ENCODE results near the gene BHLHE40.
A peak's percentile ranks its signal among the peaks of the same experiment; 100 is the strongest.
"Not testable (repeated sequence)": the region's sequence is repeated elsewhere in the genome, so short reads cannot be mapped to it uniquely, and the experiment has no call there.

Gene BHLHE40

DNA sequence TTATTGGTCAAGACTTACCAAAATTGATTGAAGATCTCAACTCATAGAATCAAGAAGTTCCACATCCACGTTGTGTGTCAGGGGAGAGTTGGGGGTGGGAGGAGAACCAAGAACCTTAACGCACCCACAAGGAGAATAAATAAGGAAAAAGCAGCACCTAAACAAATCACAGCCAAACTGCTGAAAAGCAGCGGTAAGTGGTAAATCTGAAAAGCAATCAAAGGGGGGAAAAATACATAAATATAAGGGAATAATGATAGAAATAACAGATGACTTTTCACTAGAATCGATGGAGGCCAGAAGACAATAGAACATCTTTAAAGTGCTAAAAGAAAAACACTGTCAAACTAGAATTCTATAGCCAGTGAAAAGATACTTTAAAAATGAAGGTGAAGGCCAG, 20.1 kb upstream of the BHLHE40 start:
- H3K4me1 ChIP-seq (ENCODE audit: control insufficient read depth, insufficient read depth, low read length) = no peaks in the 10 kb centered on the region
- no peak overlapping the region for H3K27ac ChIP-seq (ENCODE audit: low read length)
- no peaks in the 10 kb centered on the region for H3K36me3 ChIP-seq (ENCODE audit: control insufficient read depth in 2 of 2, insufficient read depth in 2 of 2, low read length in 2 of 2)
- H3K9me3 ChIP-seq (ENCODE audit: control insufficient read depth in 2 of 2, low read length in 2 of 2) = peaks cover 0 to 5% of the 10 kb centered on the region in 2 donors
- no peaks in the 10 kb centered on the region for H3K27me3 ChIP-seq (ENCODE audit: control insufficient read depth in 1 of 2, insufficient read depth in 2 of 2, low read length in 2 of 2)
- no peak overlapping the region for H3K9ac ChIP-seq (ENCODE audit: low read length in 2 of 2)
- H3K4me3 ChIP-seq (ENCODE audit: low read length in 2 of 2) = no peak overlapping the region

DNA sequence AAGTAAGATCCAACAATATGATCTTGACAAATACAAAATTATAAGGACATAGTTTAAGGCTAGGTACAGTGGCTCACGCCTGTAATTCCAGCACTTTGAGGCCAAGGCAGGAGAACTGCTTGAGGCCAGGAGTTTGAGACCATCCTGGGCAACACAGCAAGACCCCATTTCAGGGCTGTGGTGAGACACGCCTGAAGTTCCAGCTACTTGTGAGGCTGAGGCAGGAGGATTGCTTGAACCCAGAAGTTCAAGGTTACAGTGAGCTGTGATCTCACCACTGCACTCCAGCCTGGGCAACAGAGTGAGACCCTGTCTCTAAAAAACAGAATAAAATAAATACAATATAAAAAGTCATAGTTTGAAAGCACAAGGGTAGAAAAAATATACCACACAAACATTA, 17.4 kb upstream of the BHLHE40 start:
- H3K4me1 ChIP-seq (ENCODE audit: control insufficient read depth, insufficient read depth, low read length); H3K36me3 ChIP-seq (ENCODE audit: control insufficient read depth in 2 of 2, insufficient read depth in 2 of 2, low read length in 2 of 2); H3K9me3 ChIP-seq (ENCODE audit: control insufficient read depth in 2 of 2, low read length in 2 of 2); H3K4me3 ChIP-seq (ENCODE audit: low read length in 2 of 2); H3K27me3 ChIP-seq (ENCODE audit: control insufficient read depth in 1 of 2, insufficient read depth in 2 of 2, low read length in 2 of 2); H3K9ac ChIP-seq (ENCODE audit: low read length in 2 of 2); H3K27ac ChIP-seq (ENCODE audit: low read length): not testable (repeated sequence)

DNA sequence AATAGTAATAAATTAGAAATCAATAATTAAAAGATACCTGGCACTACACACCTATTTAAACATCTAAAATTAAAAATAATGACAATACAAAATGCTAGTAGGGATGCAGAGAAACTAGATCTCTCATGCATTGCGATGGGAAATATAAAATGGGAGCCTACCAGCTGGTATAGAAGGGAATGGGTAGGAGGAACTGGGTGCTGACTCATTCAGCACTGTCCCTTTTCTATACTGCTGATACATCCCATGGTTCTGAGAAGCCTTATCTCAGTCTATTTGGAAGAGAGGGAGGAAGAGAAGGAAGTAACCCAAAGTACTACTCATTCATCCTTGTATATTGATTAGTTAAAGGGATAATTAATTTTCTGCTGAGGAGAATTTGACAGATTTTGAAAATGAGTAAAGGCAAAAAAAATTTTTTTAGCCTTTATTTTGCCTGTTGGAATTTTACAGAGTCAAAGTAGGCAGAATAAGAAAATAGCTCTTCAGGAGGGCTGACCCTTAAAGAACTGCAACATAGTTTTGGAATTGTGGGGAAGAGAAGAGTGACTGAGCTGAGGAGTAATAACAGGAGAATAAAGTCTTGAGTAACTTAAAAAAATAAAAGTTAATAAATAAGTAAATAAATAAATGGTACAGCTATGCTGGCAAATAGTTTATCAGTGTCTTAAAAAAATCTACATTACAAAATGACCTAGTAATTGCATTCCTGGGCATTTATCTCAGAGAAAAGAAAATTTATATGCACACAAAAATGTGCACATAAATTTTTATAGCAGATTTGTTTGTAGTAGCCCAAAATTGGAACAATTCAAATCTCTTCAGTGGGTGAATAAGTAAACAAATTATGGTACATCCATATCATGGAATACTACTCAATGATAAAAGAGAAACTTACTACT, 15.3 kb upstream of the BHLHE40 start:
- H3K4me3 ChIP-seq (ENCODE audit: low read length in 2 of 2) = no peak overlapping the region
- peaks cover 0 to 4% of the 10 kb centered on the region in 2 donors for H3K9me3 ChIP-seq (ENCODE audit: control insufficient read depth in 2 of 2, low read length in 2 of 2)
- H3K4me1 ChIP-seq (ENCODE audit: control insufficient read depth, insufficient read depth, low read length) = no peaks in the 10 kb centered on the region
- H3K9ac ChIP-seq (ENCODE audit: low read length in 2 of 2) = no peak overlapping the region
- H3K27me3 ChIP-seq (ENCODE audit: control insufficient read depth in 1 of 2, insufficient read depth in 2 of 2, low read length in 2 of 2) = no peaks in the 10 kb centered on the region
- no peaks in the 10 kb centered on the region for H3K36me3 ChIP-seq (ENCODE audit: control insufficient read depth in 2 of 2, insufficient read depth in 2 of 2, low read length in 2 of 2)
- no peak overlapping the region for H3K27ac ChIP-seq (ENCODE audit: low read length)

DNA sequence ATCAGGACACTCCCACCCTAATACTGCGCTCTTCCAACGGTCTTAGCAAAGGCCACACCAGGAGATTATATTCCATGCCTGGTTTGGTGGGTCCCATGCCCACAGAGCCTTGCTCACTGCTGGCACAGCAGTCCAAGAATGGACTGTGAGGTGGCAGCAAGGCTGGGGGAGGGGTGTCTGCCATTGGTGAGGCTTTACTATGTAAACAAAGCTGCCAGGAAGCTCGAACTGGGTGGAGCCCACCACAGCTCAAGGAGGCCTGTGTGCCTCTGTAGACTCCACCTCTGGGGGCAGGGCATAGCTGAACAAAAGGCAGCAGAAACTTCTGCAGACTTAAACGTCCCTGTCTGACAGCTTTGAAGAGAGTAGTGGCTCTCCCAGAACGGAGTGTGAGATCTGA, 13.2 kb upstream of the BHLHE40 start:
- H3K27ac ChIP-seq (ENCODE audit: low read length); H3K36me3 ChIP-seq (ENCODE audit: control insufficient read depth in 2 of 2, insufficient read depth in 2 of 2, low read length in 2 of 2); H3K4me3 ChIP-seq (ENCODE audit: low read length in 2 of 2); H3K9me3 ChIP-seq (ENCODE audit: control insufficient read depth in 2 of 2, low read length in 2 of 2); H3K9ac ChIP-seq (ENCODE audit: low read length in 2 of 2); H3K4me1 ChIP-seq (ENCODE audit: control insufficient read depth, insufficient read depth, low read length); H3K27me3 ChIP-seq (ENCODE audit: control insufficient read depth in 1 of 2, insufficient read depth in 2 of 2, low read length in 2 of 2): not testable (repeated sequence)

DNA sequence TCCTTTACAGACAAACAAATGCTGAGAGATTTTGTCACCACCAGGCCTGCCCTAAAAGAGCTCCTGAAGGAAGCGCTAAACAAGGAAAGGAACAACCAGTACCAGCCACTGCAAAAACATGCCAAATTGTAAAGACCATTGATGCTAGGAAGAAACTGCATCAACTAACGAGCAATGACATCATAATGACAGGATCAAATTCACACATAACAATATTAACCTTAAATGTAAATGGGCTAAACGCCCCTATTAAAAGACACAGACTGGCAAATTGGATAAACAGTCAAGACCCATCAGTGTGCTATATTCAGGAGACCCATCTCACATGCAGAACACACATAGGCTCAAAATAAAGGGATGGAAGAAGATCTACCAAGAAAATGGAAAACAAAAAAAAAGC, 11.6 kb upstream of the BHLHE40 start:
- H3K27me3 ChIP-seq (ENCODE audit: control insufficient read depth in 1 of 2, insufficient read depth in 2 of 2, low read length in 2 of 2); H3K4me1 ChIP-seq (ENCODE audit: control insufficient read depth, insufficient read depth, low read length); H3K4me3 ChIP-seq (ENCODE audit: low read length in 2 of 2); H3K9me3 ChIP-seq (ENCODE audit: control insufficient read depth in 2 of 2, low read length in 2 of 2); H3K36me3 ChIP-seq (ENCODE audit: control insufficient read depth in 2 of 2, insufficient read depth in 2 of 2, low read length in 2 of 2); H3K27ac ChIP-seq (ENCODE audit: low read length); H3K9ac ChIP-seq (ENCODE audit: low read length in 2 of 2): not testable (repeated sequence)

DNA sequence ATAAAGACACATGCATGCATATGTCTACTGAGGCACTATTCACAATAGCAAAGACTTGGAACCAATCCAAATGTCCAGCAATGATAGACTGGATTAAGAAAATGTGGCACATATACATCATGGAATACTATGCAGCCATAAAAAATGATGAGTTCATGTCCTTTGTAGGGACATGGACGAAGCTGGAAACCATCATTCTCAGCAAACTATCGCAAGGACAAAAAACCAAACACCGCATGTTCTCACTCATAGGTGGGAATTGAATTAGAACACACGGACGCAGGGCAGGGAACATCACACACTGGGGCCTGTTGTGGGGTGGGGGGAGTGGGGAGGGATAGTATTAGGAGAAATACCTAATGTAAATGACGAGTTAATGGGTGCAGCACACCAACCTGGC, 7.8 kb upstream of the BHLHE40 start:
- H3K9me3 ChIP-seq (ENCODE audit: control insufficient read depth in 2 of 2, low read length in 2 of 2); H3K27me3 ChIP-seq (ENCODE audit: control insufficient read depth in 1 of 2, insufficient read depth in 2 of 2, low read length in 2 of 2); H3K9ac ChIP-seq (ENCODE audit: low read length in 2 of 2); H3K4me3 ChIP-seq (ENCODE audit: low read length in 2 of 2); H3K36me3 ChIP-seq (ENCODE audit: control insufficient read depth in 2 of 2, insufficient read depth in 2 of 2, low read length in 2 of 2); H3K27ac ChIP-seq (ENCODE audit: low read length); H3K4me1 ChIP-seq (ENCODE audit: control insufficient read depth, insufficient read depth, low read length): not testable (repeated sequence)

DNA sequence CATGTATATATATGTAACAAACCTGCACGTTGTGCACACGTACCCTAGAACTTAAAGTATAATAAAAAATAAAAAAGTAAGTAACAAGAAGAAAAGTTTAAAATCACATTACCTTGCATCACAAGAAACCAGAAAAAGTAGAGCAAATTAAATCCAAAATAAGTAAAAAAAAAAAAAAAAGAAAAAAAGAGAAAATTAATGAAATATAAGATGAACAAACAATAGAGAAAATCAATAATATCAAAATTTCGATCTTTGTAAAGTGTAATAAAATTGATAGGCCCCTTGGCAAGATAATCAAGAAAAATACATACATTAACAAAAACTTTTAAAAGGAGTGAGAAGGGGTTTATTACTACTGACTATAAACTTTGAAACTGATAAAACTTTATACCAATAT, 7.4 kb upstream of the BHLHE40 start:
- H3K36me3 ChIP-seq (ENCODE audit: control insufficient read depth in 2 of 2, insufficient read depth in 2 of 2, low read length in 2 of 2) = no peaks in the 10 kb centered on the region
- H3K9me3 ChIP-seq (ENCODE audit: control insufficient read depth in 2 of 2, low read length in 2 of 2) = no peaks in the 10 kb centered on the region
- no peak overlapping the region for H3K9ac ChIP-seq (ENCODE audit: low read length in 2 of 2)
- no peak overlapping the region for H3K27ac ChIP-seq (ENCODE audit: low read length)
- peaks cover 2% of the 10 kb centered on the region for H3K4me1 ChIP-seq (ENCODE audit: control insufficient read depth, insufficient read depth, low read length)
- H3K4me3 ChIP-seq (ENCODE audit: low read length in 2 of 2) = no peak overlapping the region
- H3K27me3 ChIP-seq (ENCODE audit: control insufficient read depth in 1 of 2, insufficient read depth in 2 of 2, low read length in 2 of 2) = no peaks in the 10 kb centered on the region

DNA sequence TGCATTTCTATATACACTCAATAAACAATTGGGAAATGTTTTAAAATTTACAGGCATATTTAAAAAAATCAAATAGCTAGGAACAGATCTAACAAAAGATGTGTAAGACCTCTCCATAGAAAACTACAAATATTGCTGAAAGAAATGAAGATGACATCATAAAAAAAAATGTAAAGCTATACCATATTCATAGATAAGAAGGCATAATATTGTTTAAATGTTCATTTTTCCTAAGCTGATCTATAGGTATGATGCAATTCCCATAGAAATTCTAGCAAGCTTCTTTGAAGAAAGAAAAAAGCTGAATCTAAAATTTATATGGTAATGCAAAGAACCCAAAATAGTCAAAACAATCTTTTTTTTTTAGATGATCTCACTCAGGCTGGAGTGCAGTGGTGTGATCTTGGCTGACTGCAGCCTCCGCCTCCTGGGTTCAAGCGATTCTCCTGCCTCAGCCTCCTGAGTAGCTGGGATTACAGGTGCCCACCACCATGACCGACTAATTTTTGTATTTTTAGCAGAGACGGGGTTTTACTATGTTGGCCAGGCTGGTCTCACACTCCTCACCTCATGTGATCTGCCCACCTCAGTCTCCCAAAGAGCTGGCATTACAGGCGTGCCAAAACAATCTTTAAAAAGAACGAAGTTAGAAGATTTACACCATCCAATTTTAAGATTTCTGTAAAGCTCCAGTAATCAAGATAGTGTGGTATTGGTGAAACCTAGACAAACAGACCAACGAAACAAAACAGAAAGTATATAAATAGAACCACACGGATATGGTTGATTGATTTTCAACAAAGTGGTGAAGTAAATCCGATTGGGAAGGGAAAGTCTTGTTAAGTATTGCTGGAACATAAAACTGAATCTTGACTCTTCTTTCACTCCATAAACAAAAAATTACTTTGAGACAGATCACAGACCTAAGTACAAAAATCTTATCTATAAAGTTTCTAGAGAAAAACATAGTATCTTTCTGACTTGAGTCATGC, 6.3 kb upstream of the BHLHE40 start:
- Histone ChIP-seq H3K9ac (ENCODE audit: low read length in 2 of 2) (no peak overlapping the region), H3K27me3 (ENCODE audit: control insufficient read depth in 1 of 2, insufficient read depth in 2 of 2, low read length in 2 of 2) (no peaks in the 10 kb centered on the region), H3K4me3 (ENCODE audit: low read length in 2 of 2) (no peak overlapping the region), H3K27ac (ENCODE audit: low read length) (no peak overlapping the region), H3K4me1 (ENCODE audit: control insufficient read depth, insufficient read depth, low read length) (peaks cover 13% of the 10 kb centered on the region), H3K9me3 (ENCODE audit: control insufficient read depth in 2 of 2, low read length in 2 of 2) (no peaks in the 10 kb centered on the region), H3K36me3 (ENCODE audit: control insufficient read depth in 2 of 2, insufficient read depth in 2 of 2, low read length in 2 of 2) (no peaks in the 10 kb centered on the region)

DNA sequence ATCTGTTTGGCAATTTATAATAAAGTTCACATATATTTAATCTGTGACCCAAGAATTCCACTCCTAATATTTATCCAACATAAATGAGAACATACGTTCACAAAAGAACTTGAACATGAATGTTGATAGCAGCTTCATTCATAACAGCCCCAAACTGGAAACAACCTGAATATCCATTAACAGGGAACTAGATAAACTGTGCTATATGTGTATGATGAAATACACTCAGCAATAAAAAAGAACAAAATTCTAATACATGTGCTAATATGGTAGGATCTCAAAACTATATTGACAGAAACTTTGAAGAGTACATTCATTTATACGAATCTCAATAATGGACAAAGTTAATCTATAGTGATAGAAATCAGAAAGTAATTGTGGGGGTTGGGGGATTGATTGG, 5.1 kb upstream of the BHLHE40 start:
- Histone ChIP-seq H3K27ac (ENCODE audit: low read length) (no peak overlapping the region), H3K27me3 (ENCODE audit: control insufficient read depth in 1 of 2, insufficient read depth in 2 of 2, low read length in 2 of 2) (no peaks in the 10 kb centered on the region), H3K4me3 (ENCODE audit: low read length in 2 of 2) (no peak overlapping the region)

DNA sequence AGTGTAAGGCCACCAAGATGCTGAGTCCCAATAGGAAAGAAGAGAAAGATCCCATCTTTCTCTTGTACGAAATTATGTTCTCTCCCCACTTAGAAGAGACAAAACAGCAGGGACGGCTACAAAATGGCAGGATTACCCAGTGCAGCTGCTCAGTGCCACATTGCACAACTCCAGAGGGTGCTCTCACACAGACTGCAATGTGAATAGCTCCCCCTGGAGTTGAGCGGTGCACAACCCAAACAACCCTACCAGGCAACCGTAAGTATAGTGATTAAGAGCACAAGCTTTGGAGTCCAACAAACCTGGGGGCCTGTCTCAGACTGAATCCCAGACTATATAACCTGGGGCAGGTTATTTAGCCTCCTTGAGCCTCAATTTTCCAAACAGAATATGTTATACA, 3.1 kb upstream of the BHLHE40 start:
- Histone ChIP-seq H3K9me3 (ENCODE audit: control insufficient read depth in 2 of 2, low read length in 2 of 2) (no peaks in the 10 kb centered on the region), H3K27ac (ENCODE audit: low read length) (no peak overlapping the region), H3K4me3 (ENCODE audit: low read length in 2 of 2) (no peak overlapping the region), H3K36me3 (ENCODE audit: control insufficient read depth in 2 of 2, insufficient read depth in 2 of 2, low read length in 2 of 2) (peaks cover 0 to under 1% of the 10 kb centered on the region in 2 donors), H3K4me1 (ENCODE audit: control insufficient read depth, insufficient read depth, low read length) (peaks cover 18% of the 10 kb centered on the region), H3K27me3 (ENCODE audit: control insufficient read depth in 1 of 2, insufficient read depth in 2 of 2, low read length in 2 of 2) (no peaks in the 10 kb centered on the region), H3K9ac (ENCODE audit: low read length in 2 of 2) (peak overlapping the region in 1 of 2 donors; percentile 97)

More for the DNA sequence above, 5.1 kb upstream of the BHLHE40 start:
- Histone ChIP-seq H3K4me1 (ENCODE audit: control insufficient read depth, insufficient read depth, low read length) (peaks cover 15% of the 10 kb centered on the region), H3K36me3 (ENCODE audit: control insufficient read depth in 2 of 2, insufficient read depth in 2 of 2, low read length in 2 of 2) (no peaks in the 10 kb centered on the region), H3K9ac (ENCODE audit: low read length in 2 of 2) (no peak overlapping the region), H3K9me3 (ENCODE audit: control insufficient read depth in 2 of 2, low read length in 2 of 2) (no peaks in the 10 kb centered on the region)
